Epithelial cell of esophagus (primary cell): ENCODE data around the gene ARL8A.
"Not testable (repeated sequence)": the region's sequence is repeated elsewhere in the genome, so short reads cannot be mapped to it uniquely, and the experiment has no call there.

Source experiments
- DNase-seq: peaks from one replicate; pipeline ENCODE4 v3.0.0; 2010; ENCODE audit warnings: low read depth
- H3K4me3 ChIP-seq: 2 replicates; pipeline ENCODE4 v1.5.1; 2011; ENCODE audit warnings: mild to moderate bottlenecking, low read length, control low read depth
- CTCF ChIP-seq: IDR thresholded peaks from 2 replicates; pipeline ENCODE4 v1.5.1; 2011; ENCODE audit warnings: low read depth, mild to moderate bottlenecking, low read length, control low read depth, inconsistent platforms; ENCODE audit not compliant: insufficient read depth; ENCODE audit errors: missing control alignments

ARL8A gene

GRCh38 chr1:202143011-202143767 lies 1.3 kb downstream of the ARL8A start:
- no peak for DNase-seq
- TF ChIP-seq CTCF = no peak
- peak overlapping the region; percentile 76 for H3K4me3 ChIP-seq

GRCh38 chr1:202141468-202141867 lies 3.1 kb downstream of the ARL8A start:
- H3K4me3 ChIP-seq, DNase-seq: not testable (repeated sequence)

GRCh38 chr1:202140833-202141232 lies 3.7 kb downstream of the ARL8A start:
- no peak for TF ChIP-seq CTCF
- no peak for DNase-seq
- H3K4me3 ChIP-seq = no peak overlapping the region

- H3K4me3 ChIP-seq = no peak overlapping the region
- peak; percentile 66 for DNase-seq
- peak; percentile 88 for TF ChIP-seq CTCF
These were observed 9.3 kb downstream of the ARL8A start for GRCh38 chr1:202135221-202135721.

GRCh38 chr1:202134645-202135172 lies 9.8 kb downstream of the ARL8A start:
- DNase-seq = no peak
- TF ChIP-seq CTCF = no peak
- H3K4me3 ChIP-seq = no peak overlapping the region

GRCh38 chr1:202133989-202134388 lies 10.5 kb downstream of the ARL8A start:
- H3K4me3 ChIP-seq = no peak overlapping the region
- TF ChIP-seq CTCF = no peak
- no peak for DNase-seq

- no peak for TF ChIP-seq CTCF
- no peak for DNase-seq
- no peak overlapping the region for H3K4me3 ChIP-seq
These were observed 11.0 kb downstream of the ARL8A start for GRCh38 chr1:202133496-202133895.
